ENCODE measurements around the gene PGAM5. TPM values are rescaled to one million over a fixed set of nuclear protein-coding genes. Genes with fewer than 3 reads are reported as not detected.

PGAM5 gene
- total and polyA plus RNA-seq, 10 of the 15 experiments (the other 5 are each of a cell fraction or from before 2014, with no cell fraction given) = 8.2 to 90.9 (median 45.3) TPM

GRCh38 chr12:132700212-132700822, 10.3 kb upstream of the PGAM5 start (continued):
- no peak for TF ChIP-seq USF1 (IDR thresholded peaks at IDR 0.05; ENCODE audit: borderline replicate concordance, extremely low read length, insufficient read depth, low read depth, low read length)
- 0 out of 2 replicates have a peak, but pooled peaks have one; percentile 39 for TF ChIP-seq NFIC (IDR thresholded peaks at IDR 0.05; ENCODE audit: low read depth, low read length)
- no peak for TF ChIP-seq SREBF2 (IDR thresholded peaks at IDR 0.05; ENCODE audit: low read length)
- no peak for TF ChIP-seq KLF5 (IDR thresholded peaks at IDR 0.05; ENCODE audit: partially characterized antibody)
- no peak for TF ChIP-seq NR2C2 (IDR thresholded peaks at IDR 0.05; ENCODE audit: borderline replicate concordance, control insufficient read depth, insufficient read length, low read depth)
- TF ChIP-seq ZNF274 (IDR thresholded peaks at IDR 0.05; ENCODE audit: insufficient read depth, insufficient read length) = no peak
- TF ChIP-seq EGR1 (IDR thresholded peaks at IDR 0.05; ENCODE audit: borderline replicate concordance in 1 of 2, low read depth in 2 of 2, low read length in 2 of 2) = 0 out of 3 replicates have a peak, but pooled peaks of 1 of the 2 experiments have one; percentile 37
- no peak for TF ChIP-seq E2F4 (IDR thresholded peaks at IDR 0.05; ENCODE audit: low read depth, low read length)
- no peak for TF ChIP-seq PBX3 (IDR thresholded peaks at IDR 0.05; ENCODE audit: insufficient replicate concordance, low read depth, low read length)
- TF ChIP-seq RAD51 (IDR thresholded peaks at IDR 0.05) = peak; percentile 84
- TF ChIP-seq BRCA1 (IDR thresholded peaks at IDR 0.05; ENCODE audit: low read depth, low read length) = no peak
- no peak for TF ChIP-seq PKNOX1 (IDR thresholded peaks at IDR 0.05)

All from GM12878 (cell line).